HepG2 (cell line): ENCODE results near the gene SLC1A2. TPM values are rescaled to one million over a fixed set of nuclear protein-coding genes. Genes with fewer than 3 reads are reported as not detected.

ENCODE experiments used
- EHMT2 ChIP-seq: fragments of 200-600 bp; sonication (generic); IDR thresholded peaks from 2 replicates; pipeline ENCODE4 v1.7.0; 2017; ENCODE audit warnings: antibody characterized with exemption, low read depth, low read length, borderline replicate concordance
- ELF3 ChIP-seq: IDR thresholded peaks from 2 replicates; pipeline ENCODE4 v1.6.1; 2016; ENCODE audit warnings: missing genetic modification reagents, missing compliant biosample characterization
- ESRRA ChIP-seq: sonication (generic); formaldehyde crosslinking; IDR thresholded peaks from 2 replicates; pipeline ENCODE4 v1.5.1; 2020; ENCODE audit warnings: mild to moderate bottlenecking, low read depth, missing genetic modification reagents
- FLYWCH1 ChIP-seq: sonication (generic); formaldehyde crosslinking; IDR thresholded peaks from 2 replicates; pipeline ENCODE4 v1.8.1; 2023; ENCODE audit warnings: mild to moderate bottlenecking, missing genetic modification reagents
- HNF4G ChIP-seq, 2 experiments: sonication (generic) in 1 of 2; formaldehyde crosslinking in 1 of 2; IDR thresholded peaks; 2 replicates each; pipeline versions ENCODE4 v1.4.0 to v1.6.1; 2011 to 2020; ENCODE audit warnings: borderline replicate concordance in 2 of 2, low read depth in 2 of 2, mild to moderate bottlenecking in 2 of 2, low read length in 1 of 2, missing genetic modification reagents in 1 of 2, moderate library complexity in 1 of 2
- MAFF ChIP-seq: IDR thresholded peaks from 2 replicates; pipeline ENCODE4 v1.6.1; 2011; ENCODE audit warnings: low read depth, low read length, improper control_type of control experiment
- MXI1 ChIP-seq: IDR thresholded peaks from 3 replicates; pipeline ENCODE4 v1.6.1; 2012; ENCODE audit warnings: low read depth, low read length, inconsistent platforms, borderline replicate concordance
- RORA ChIP-seq: sonication (generic); formaldehyde crosslinking; IDR thresholded peaks from 2 replicates; pipeline ENCODE4 v1.5.0; 2020; ENCODE audit warnings: mild to moderate bottlenecking, missing genetic modification reagents, moderate library complexity
- SP1 ChIP-seq, 2 experiments: fragments of 450-650 bp in 1 of 2; sonication (generic) in 1 of 2; formaldehyde crosslinking in 1 of 2; IDR thresholded peaks; 2 replicates each; pipeline versions ENCODE4 v1.4.0 to v1.6.1; 2016 to 2020; ENCODE audit warnings: missing genetic modification reagents in 1 of 2
- STAG1 ChIP-seq: sonication (generic); formaldehyde crosslinking; IDR thresholded peaks from 2 replicates; pipeline ENCODE4 v1.4.0; 2020; ENCODE audit warnings: missing genetic modification reagents
- TGIF2 ChIP-seq: IDR thresholded peaks from 2 replicates; pipeline ENCODE4 v1.6.1; 2016; ENCODE audit warnings: control low read depth, missing compliant biosample characterization
- ZBTB38 ChIP-seq: sonication (generic); formaldehyde crosslinking; IDR thresholded peaks from 2 replicates; pipeline ENCODE4 v1.5.1; 2020; ENCODE audit warnings: mild to moderate bottlenecking, missing genetic modification reagents
- ZFP36L2 ChIP-seq: sonication (generic); formaldehyde crosslinking; IDR thresholded peaks from 2 replicates; pipeline ENCODE4 v1.4.0; 2020; ENCODE audit warnings: missing genetic modification reagents
- ZFP37 ChIP-seq: sonication (generic); formaldehyde crosslinking; IDR thresholded peaks from 2 replicates; pipeline ENCODE4 v1.4.0; 2020; ENCODE audit warnings: missing genetic modification reagents, borderline replicate concordance
- ZIK1 ChIP-seq: sonication (generic); formaldehyde crosslinking; IDR thresholded peaks from 2 replicates; pipeline ENCODE4 v1.5.0; 2020; ENCODE audit warnings: mild to moderate bottlenecking, low read depth, missing genetic modification reagents, borderline replicate concordance
- ZNF20 ChIP-seq: sonication (generic); formaldehyde crosslinking; IDR thresholded peaks from 2 replicates; pipeline ENCODE4 v1.4.0; 2020; ENCODE audit warnings: mild to moderate bottlenecking, moderate library complexity, missing genetic modification reagents
- ZNF225 ChIP-seq: sonication (generic); formaldehyde crosslinking; IDR thresholded peaks from 2 replicates; pipeline ENCODE4 v1.4.0; 2020; ENCODE audit warnings: mild to moderate bottlenecking, missing genetic modification reagents
- ZNF543 ChIP-seq: sonication (generic); formaldehyde crosslinking; IDR thresholded peaks from 2 replicates; pipeline ENCODE4 v1.4.0; 2020; ENCODE audit warnings: mild to moderate bottlenecking, missing genetic modification reagents
- ZNF615 ChIP-seq: sonication (generic); formaldehyde crosslinking; IDR thresholded peaks from 2 replicates; pipeline ENCODE4 v1.5.0; 2020; ENCODE audit warnings: mild to moderate bottlenecking, missing genetic modification reagents, borderline replicate concordance
- ZNF781 ChIP-seq: sonication (generic); formaldehyde crosslinking; IDR thresholded peaks from 2 replicates; pipeline ENCODE4 v1.5.1; 2020; ENCODE audit warnings: borderline replicate concordance, mild to moderate bottlenecking, missing genetic modification reagents; ENCODE audit errors: not compliant biosample characterization
- polyA plus RNA-seq, 8 experiments: library from polyadenylated mRNA; depleted of rRNA in 3 of 8; stranded (reverse) in 7 of 8; unstranded in 1 of 8; fragments of >200 nt; fragmentation: Illumina TruSeq in 4 of 8; extraction: Trizol in 4 of 8; gene quantifications; 2 replicates each; pipeline versions ENCODE4 v1.2.1 to v1.2.3, GENCODE V29; 2011 to 2016; ENCODE audit warnings: low read depth in 4 of 8, missing spikeins in 1 of 8, mixed read lengths in 1 of 8; ENCODE audit not compliant: insufficient read depth in 1 of 8
- total RNA-seq, 5 experiments: library from RNA; depleted of rRNA; stranded (reverse); fragments of >200 nt; fragmentation: Illumina TruSeq; extraction: Trizol; gene quantifications; 2 replicates each; pipeline ENCODE4 v1.2.3, GENCODE V29; 2016; ENCODE audit warnings: low read depth in 1 of 5
- TF ChIP-seq, protein P1 (sequence below): sonication (generic); formaldehyde crosslinking; IDR thresholded peaks from 2 replicates; pipeline ENCODE4; 2020; ENCODE audit warnings: missing genetic modification reagents, mild to moderate bottlenecking, borderline replicate concordance
- TF ChIP-seq, protein P2 (sequence below): sonication (generic); formaldehyde crosslinking; IDR thresholded peaks from 2 replicates; pipeline ENCODE4 v1.4.0; 2020; ENCODE audit warnings: low read depth, mild to moderate bottlenecking, missing genetic modification reagents
- TF ChIP-seq, protein P3 (sequence below): IDR thresholded peaks from 2 replicates; pipeline ENCODE4 v1.6.1; 2016; ENCODE audit warnings: missing compliant biosample characterization, missing genetic modification reagents, borderline replicate concordance

Gene SLC1A2
- total and polyA plus RNA-seq, 2 of the 13 experiments (the other 11 are each of a cell fraction or from before 2014, with no cell fraction given): 23.2 to 43.2 TPM

DNA sequence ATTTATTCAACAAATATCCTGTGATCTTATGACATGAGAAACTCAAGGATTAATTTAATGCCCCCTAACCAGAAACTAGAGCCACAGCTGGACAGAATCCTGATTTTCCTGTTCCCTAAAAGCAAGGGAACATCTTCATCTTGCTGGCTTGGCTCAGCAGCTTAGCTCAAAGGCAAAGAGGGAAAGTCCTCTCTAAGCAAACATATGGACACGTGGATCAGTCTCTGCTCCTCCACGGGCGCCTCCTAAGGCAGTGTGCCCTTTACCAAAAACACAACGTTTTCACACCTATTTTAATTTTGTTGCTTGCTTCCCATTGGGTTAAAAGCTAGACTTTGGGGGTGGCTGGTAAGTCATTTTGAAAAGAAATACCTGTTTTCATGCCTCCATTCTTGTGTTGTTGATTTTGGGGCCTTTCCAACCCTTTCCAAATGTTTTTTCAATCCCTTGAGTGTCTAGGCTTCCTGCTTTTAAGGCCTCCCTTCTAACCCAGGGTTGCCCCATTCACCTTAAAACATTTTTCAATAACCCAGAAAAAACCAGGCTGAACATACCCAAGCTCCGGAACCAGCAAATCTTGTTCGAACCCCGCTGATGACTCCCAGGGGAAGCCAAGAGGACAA lies 15.5 kb downstream of the SLC1A2 start (continued):
- TF ChIP-seq, protein P1, sequence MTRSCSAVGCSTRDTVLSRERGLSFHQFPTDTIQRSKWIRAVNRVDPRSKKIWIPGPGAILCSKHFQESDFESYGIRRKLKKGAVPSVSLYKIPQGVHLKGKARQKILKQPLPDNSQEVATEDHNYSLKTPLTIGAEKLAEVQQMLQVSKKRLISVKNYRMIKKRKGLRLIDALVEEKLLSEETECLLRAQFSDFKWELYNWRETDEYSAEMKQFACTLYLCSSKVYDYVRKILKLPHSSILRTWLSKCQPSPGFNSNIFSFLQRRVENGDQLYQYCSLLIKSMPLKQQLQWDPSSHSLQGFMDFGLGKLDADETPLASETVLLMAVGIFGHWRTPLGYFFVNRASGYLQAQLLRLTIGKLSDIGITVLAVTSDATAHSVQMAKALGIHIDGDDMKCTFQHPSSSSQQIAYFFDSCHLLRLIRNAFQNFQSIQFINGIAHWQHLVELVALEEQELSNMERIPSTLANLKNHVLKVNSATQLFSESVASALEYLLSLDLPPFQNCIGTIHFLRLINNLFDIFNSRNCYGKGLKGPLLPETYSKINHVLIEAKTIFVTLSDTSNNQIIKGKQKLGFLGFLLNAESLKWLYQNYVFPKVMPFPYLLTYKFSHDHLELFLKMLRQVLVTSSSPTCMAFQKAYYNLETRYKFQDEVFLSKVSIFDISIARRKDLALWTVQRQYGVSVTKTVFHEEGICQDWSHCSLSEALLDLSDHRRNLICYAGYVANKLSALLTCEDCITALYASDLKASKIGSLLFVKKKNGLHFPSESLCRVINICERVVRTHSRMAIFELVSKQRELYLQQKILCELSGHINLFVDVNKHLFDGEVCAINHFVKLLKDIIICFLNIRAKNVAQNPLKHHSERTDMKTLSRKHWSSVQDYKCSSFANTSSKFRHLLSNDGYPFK (CRISPR knock-in tag): no peak
- no peak for TF ChIP-seq ZFP36L2 (CRISPR knock-in tag)
- no peak for TF ChIP-seq ESRRA (CRISPR knock-in tag)
- TF ChIP-seq TGIF2 (CRISPR knock-in tag): no peak
- no peak for TF ChIP-seq MAFF
- TF ChIP-seq HNF4G (IDR thresholded peaks at IDR 0.05; ENCODE audit: borderline replicate concordance, low read depth, low read length): no peak
- TF ChIP-seq HNF4G (CRISPR knock-in tag; IDR thresholded peaks at IDR 0.05; ENCODE audit: borderline replicate concordance, low read depth): no peak
- no peak for TF ChIP-seq ELF3 (CRISPR knock-in tag)
- TF ChIP-seq ZNF225 (CRISPR knock-in tag): no peak
- no peak for TF ChIP-seq ZNF781 (CRISPR knock-in tag)
- TF ChIP-seq, protein P2, sequence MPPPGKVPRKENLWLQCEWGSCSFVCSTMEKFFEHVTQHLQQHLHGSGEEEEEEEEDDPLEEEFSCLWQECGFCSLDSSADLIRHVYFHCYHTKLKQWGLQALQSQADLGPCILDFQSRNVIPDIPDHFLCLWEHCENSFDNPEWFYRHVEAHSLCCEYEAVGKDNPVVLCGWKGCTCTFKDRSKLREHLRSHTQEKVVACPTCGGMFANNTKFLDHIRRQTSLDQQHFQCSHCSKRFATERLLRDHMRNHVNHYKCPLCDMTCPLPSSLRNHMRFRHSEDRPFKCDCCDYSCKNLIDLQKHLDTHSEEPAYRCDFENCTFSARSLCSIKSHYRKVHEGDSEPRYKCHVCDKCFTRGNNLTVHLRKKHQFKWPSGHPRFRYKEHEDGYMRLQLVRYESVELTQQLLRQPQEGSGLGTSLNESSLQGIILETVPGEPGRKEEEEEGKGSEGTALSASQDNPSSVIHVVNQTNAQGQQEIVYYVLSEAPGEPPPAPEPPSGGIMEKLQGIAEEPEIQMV (CRISPR knock-in tag): no peak
- TF ChIP-seq ZIK1 (CRISPR knock-in tag): no peak
- TF ChIP-seq, protein P3, sequence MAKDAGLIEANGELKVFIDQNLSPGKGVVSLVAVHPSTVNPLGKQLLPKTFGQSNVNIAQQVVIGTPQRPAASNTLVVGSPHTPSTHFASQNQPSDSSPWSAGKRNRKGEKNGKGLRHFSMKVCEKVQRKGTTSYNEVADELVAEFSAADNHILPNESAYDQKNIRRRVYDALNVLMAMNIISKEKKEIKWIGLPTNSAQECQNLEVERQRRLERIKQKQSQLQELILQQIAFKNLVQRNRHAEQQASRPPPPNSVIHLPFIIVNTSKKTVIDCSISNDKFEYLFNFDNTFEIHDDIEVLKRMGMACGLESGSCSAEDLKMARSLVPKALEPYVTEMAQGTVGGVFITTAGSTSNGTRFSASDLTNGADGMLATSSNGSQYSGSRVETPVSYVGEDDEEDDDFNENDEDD (CRISPR knock-in tag): peak; percentile 39; the same call in 1 of the 2 replicates
- TF ChIP-seq ZNF615 (CRISPR knock-in tag): no peak
- no peak for TF ChIP-seq SP1 (IDR thresholded peaks at IDR 0.05)
- no peak for TF ChIP-seq SP1 (CRISPR knock-in tag; IDR thresholded peaks at IDR 0.05)
- no peak for TF ChIP-seq MXI1
- no peak for TF ChIP-seq EHMT2
- no peak for TF ChIP-seq ZBTB38
- no peak for TF ChIP-seq ZNF543
- no peak for TF ChIP-seq ZNF20
- TF ChIP-seq RORA (CRISPR knock-in tag): no peak
- TF ChIP-seq STAG1 (CRISPR knock-in tag): no peak
- no peak for TF ChIP-seq ZFP37 (CRISPR knock-in tag)
- no peak for TF ChIP-seq FLYWCH1
